NCI-H2196 (cell line): ENCODE data around the gene SRCIN1.
A peak's percentile ranks its signal among the peaks of the same experiment; 100 is the strongest.

Experiments used
- DNase-seq: peaks from one replicate; lab custom pipeline; 2025; ENCODE audit not compliant: unreplicated experiment; lab: John Stamatoyannopoulos, UW

SRCIN1 gene

DNA sequence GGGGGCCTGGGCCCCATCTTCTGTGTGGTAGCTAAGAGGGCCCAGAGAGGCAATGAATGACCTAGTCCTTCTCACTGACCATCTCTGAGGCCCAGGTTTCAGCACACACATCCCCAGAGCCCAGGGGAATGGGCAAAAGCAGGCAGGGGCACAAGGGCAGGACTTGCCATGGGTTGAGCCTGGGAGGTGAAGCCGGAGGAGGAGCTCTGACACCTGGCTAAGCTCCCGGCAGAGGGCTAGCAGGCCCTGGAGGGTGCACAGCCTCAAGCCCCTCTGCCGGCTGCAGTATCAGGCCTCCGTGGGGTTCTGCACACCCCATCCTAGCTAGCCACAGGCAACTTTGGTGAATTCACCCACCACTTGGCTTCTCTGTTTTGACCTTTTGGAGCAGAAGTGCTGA lies 5.3 kb downstream of the SRCIN1 start:
- no peak for DNase-seq

DNA sequence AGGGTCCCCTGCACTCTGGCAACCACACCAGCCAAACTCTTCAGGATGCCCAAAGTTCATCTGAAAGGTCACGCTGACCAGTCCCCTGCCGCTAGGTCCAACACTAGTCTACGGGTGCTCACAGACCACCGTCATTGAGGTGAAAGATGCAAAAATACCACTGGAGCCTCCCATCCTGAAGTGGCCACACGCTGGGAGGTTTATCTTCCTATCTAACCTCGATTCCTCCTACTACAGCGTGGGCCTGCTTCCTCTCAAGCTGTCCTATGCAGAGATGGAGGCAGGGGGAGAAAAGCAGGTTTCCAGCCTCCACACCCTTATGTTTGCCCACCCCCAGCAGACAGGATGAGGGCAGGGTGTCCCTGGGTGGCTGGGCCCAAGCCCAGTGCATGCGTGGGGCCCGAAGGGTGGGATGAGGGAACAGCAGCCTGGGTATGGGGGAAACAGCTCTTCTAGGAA lies 6.3 kb downstream of the SRCIN1 start:
- no peak for DNase-seq

DNA sequence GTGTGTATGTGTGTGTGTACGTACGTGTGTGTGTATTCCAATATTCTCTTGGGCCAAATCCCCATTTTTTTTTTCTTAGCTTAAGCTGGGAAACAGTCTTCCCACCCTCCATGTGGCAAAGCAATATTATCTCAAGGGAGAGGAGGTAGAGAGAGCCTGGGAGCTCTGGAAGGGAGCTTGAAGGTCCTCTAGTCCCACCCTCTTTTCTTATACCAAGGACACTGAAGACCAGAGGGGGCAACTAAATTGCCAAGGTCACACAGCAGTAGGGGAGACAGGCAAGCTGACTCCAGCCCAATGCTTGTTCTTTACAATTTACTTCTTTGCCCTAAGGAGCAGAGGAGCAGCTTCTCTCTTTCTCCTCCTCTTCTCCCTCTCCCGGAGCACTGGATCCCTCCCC lies 6.8 kb downstream of the SRCIN1 start:
- no peak for DNase-seq

DNA sequence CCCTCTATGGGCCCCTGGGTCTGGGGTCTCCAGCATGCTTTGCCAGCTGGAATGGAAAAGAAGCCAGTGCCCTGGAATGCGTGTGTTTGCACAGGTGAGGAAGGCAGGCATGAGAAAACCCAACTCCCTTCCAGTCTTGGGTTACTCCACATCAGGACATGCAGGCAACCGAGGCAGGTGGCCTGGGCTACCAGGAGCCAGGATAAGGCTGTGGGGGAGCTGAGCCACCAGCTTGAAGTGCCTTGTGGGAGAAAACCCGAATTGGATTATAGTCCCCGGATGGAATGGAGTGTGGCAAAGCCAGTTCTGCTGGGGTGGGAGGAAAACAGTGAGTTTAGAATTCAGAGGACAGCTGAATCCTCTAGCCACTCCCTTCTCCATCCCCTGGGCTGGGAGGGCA lies 7.2 kb downstream of the SRCIN1 start:
- peak; percentile 81 for DNase-seq

DNA sequence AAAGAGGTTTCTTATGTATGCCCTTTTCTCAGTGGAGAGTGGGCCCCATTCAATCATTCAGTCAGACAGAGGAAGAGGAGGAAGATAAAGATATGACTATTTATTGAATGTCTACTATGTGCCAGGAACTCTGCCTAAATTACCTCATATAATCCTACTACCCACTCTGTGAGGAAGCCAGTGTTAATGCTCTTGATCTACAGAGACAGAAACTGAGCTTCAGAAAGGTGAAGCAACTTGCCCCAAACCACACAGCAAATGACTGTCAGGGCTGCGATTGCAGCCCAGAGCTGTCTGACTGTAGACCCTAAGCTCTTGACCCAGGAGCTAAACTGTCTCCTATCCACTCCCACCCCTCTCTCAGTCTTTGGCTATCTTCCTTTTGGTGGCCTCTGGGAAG lies 8.4 kb downstream of the SRCIN1 start:
- no peak for DNase-seq

DNA sequence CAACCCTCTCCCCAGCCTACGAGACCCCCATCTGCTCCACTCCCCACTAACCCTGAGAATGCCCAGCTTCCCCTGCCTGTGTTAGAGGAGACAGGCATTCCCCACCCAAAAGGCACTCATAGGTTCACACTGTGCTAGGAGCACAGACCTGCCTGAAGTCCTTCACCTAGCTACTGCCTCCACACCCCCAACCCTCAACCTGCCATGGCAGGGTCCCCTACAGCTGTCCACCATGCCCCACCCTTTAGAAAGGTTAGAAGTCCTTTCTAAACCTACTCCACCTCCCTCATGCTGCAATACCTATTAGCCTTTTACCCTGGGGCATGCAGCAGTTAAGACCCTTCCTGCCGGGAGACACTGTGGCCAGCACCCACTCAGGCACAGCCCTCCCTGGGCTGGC lies 9.1 kb downstream of the SRCIN1 start:
- no peak for DNase-seq

DNA sequence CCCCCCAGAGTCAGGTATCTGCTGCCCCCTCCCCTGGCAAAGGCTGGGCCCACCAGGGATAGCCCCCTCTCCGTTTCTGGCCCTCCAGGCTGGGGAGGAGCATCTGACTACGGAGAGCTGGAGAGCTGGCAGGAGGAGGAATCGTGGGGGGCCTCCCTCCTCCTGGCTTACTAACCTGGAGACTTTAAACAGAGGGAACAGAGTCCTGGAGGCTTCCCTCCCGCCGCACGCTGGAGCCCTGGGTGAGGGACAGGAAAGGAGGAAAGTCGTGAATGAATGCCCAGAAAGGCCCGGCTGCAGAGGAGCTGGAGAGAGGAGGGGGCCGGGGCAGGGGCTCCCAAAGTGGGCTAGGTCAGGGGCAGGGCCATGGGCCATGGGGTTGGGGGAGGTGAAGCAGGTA lies 9.9 kb downstream of the SRCIN1 start:
- DNase-seq: no peak

DNA sequence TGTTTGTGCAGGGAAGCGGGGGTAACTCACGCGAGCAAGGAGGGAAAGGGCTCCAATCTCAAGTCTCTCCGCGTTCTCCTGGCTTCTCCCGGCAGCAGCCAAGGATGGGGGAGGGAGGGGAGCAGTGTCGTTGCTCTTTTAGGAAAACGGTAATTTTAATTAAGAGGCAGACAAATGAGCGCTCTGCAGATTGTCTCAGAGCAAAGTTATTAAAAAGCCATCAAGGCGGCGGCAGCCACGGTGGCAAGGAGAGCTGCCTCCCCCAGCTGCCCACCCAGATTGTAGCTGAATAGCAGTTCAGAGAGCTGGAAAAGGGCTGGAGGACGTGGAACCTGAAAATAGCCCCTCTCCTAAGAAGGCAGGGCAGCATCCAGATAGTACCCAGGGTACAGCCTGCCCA lies 11.6 kb downstream of the SRCIN1 start:
- DNase-seq: no peak

DNA sequence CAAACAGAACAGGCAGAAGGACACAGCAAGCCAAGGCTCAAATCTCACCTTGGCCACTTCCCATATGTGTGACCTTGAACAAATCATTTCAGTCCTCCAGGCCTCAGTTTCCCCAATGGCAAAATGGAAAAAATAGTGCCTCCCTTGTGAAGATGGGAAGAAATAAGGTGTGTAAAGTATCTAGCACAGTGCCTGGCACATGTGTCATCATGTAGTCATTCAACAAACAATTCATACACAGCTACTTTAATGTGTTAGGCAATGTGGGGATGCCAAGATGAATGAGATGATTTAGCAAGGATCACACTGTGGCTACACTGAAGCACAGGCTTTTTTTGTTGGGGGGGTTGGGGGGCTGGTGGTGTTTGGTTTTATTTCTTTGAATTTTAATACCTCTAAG lies 13.3 kb downstream of the SRCIN1 start:
- no peak for DNase-seq

DNA sequence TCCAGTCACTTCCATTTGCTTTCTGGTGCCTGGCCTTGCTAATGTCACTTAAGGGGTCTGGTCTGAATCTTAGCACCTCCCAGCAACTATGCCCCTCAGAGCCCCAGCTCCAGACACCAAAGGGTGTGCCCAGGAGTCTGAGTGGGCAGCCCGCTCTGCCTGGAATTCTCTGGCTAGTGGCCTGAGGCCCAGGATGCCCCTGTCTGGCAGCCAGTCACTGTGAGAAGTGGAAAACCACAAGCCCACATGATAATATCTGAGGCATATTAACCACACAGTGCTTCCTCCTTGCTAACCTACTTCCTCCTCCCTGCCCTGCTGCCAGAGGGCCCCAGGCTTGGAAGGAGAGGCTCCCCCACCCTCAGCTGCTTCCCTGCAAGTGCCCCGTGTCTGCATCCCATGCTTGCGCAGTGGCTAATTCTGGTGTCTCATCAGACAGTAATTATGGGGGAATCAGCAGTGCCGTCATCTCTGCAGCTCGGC lies 14.0 kb downstream of the SRCIN1 start:
- no peak for DNase-seq

DNA sequence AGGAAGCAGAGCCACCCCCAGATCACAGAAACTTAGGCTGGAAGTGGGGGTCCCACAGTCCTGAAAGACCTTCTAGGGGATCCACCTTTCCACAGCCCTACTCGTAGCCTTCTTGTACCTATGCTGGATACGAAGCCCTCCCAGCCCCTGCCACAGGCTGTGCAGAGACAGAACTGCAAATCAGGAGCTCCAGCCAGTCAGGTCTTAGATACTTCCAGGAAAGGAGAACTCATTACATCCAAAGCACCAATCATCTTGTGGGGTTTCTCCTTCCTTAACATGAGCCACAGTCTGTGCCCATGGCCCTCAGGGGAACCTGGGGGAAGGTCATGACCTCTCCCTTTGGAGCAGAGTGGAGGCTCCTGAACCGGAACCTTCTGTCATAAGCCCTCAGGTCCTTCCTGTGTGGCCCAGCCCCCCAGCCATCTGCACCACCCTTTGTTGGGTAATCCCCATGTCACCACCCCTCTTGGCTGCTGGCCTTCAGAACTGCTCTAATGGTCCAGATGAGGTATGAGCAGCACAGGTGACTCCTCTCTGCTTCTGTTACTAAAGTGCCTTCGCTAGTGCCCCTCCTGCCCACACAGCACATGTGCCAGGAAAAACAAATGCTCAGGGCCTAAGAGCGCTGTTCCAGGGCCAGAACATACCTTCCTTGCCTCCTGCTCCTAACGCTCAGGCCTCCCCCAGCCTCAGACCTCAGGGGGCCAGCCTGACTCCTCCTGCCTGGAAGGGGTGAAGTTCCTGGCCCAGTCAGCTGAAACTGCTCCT lies 14.6 kb downstream of the SRCIN1 start:
- DNase-seq: peak; percentile 57

DNA sequence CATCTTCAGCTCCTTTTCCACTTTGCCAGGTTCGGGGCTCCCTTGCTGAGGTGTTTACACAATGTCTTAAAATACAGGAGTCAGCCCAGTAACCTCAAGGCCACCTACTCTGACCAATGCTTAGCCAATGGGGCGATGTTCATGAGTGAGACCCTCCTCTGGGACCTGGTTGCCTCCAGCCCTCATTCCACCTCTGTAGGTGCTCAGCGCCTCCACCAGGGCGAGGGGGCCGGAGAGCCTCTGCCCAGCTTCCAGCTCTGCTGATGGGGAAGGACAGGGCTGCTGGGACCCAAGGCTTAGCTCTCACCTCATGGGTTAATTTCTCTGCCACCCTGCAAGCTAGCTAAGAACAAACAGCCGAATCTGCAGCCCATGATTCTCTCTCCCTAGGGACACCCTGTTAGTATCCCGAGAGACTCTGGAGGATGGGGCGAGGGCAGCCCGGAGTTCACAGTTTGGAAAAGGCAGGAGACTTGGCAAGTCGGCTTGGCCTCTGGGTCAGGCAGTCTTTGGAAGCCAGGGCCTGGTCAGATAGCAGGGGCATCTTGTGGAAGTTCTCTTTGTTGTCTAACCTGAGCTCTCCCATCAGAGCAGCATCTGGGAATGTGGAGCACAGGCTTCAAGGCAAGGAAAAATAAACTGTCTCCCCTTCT lies 16.2 kb downstream of the SRCIN1 start:
- DNase-seq: no peak

DNA sequence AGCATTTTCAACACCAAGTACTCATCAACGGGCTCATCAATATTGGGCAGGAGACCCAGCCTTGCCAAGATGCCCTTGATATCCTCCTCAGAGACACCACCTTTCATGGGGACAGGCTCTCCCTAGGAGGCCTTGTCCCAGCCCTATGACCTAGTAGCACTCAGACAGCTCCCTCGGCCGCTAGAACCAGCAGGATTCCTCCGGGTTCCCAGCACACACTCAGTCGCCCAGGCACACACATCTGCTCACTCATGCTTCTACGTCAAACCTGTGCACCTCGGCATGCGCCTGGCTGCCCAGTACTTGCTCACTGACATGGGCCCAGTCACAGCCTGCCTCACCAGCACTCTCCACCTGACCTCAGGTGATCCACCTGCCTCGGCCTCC lies 17.0 kb downstream of the SRCIN1 start:
- DNase-seq: no peak

DNA sequence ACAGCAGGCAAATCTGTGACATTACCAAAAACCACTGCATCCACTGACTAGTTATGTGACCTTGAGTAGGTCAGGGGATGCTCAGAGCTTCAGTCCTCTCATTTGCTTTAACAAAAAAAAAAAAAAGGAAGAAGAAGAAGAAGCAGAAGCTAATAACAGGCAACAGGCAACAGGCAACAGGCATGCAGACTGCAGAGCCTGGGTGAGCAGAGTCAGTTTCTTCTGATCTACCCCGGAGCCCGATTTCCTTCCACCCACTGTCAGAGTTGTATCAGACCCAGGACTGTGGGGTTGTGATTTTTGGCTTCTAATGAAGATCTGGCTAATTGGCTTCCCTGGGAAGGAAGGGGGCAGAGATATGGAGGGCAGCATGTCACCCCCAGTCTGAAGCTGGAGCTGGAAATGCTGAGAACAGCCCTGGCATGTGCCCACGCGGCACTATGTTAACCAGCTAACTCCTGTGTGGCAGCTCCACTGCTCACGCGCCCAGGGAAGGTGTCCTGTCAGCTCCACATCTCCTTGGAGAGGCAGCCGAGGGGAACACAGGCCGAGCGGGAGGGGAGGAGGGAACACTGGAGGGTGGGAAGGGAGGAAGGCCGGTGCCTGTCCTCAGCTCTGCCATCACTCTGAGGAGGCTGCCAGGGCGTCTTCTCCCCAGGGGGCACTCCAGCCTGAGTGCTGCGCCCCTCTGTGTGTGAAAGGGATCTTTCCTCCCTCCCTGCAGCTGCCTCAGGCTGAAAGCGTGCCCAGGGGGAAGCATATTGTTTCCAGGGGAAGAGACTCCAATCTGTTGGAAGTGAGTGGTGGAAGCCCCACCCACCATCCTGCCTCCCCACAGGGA lies 17.6 kb downstream of the SRCIN1 start:
- DNase-seq: no peak

DNA sequence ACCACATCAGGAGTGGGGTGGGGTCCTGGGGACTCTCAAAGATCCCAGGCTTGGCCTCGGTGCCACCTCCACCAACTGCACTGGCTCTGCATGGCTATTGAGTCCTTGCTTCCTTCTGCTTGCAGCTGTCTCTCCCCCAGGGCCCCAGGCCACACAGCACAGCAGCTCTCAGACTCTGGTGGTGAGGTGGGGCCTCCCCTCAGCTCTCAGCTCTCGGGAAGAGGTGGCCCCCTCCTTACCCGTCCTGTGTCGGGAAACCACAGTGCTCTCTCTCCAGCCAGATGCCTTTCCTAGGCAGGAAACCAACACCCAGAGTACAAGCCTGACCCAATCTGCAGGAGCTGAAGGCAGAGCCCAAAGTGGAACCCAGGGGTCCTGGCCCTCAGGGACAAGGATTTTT lies 18.5 kb downstream of the SRCIN1 start:
- no peak for DNase-seq

DNA sequence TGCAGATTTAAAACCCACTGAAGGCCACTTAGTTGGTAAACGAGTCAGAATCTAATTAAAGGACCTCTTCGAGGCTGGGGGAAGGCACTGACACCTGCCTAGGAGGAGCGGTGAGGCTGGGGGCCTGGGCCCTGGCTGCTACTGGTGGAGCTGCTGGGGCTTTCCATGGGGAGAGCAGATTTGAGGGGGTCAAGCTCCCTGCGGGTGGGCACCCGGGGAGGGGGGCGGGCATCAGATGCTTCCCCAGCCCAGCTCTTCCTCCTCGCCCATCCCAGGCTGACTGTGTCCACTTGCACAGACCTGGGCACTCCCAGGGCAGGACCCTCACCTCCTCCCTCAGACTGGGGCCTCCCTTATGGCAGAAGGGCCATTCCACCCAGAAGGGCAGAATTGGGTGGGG lies 19.0 kb downstream of the SRCIN1 start:
- DNase-seq: no peak

DNA sequence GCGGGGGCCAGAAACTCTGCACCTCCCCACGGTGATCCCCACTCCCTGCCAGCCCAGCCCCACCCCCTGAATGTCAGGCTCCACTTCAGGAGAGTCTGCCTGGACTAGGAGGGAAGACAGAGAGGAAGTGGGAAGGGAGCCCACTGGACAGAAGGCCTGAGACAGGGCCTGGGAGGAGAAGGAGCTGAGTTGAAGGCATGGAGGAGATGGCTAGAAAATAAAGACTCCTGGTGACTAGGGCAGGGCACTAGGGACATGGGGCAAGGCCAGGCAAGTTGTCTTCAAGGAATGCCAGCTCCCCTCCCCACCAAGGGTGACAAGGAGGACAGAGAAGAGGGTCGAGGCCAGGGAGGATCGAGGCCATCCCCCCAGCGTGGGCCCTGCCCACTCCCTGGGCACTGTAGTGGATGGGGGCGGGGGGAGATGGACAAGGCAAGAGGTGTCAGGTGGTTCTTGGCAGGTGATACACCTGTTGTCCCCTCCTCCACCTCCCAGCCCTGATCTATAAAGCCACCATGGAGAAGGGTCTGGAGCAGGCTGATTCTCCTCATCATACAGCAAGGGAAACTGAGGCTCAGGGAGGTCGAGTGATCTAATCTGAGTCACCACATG lies 19.7 kb downstream of the SRCIN1 start:
- DNase-seq: no peak

DNA sequence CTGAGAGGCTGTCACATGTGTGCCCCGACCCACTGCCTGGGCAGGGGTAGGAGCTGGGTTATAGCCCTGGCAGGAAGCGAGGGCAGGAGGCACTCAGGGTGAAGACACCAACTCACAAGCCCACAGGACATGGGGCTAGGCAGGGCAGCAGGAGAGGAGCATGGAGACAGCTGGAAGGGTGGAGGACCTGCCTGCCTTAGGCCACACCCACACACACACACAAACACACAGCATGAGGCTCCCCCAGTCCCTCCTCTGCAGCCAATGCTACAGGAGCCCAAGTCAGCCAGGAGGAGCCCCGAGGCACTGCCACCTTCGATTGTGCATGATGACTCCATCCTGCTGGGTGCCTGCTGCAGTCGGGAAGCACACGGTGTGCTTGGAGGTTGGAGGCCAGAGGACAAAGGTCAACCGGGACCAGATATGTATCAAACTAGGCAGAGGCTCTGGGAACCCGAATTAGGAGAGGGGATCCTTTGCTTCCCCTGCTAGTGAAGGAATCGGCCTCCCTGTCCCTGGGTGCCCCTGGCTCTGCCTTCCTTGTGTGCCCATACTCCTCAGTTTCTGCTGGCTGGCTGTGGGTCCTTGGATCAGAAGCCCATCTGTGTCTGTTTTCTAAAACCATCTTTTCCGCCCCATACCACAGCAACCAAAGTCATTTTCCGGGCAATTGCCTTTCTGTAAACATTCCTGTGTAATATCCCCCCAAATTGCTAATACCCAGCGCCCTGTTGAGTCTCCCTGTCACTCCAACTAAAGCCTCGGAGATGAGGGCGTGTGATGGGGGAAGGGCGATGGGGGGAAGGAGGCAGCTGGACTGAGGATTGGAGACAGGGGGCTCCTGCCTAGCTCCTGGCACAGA lies 20.5 kb downstream of the SRCIN1 start:
- peak; percentile 6 for DNase-seq

DNA sequence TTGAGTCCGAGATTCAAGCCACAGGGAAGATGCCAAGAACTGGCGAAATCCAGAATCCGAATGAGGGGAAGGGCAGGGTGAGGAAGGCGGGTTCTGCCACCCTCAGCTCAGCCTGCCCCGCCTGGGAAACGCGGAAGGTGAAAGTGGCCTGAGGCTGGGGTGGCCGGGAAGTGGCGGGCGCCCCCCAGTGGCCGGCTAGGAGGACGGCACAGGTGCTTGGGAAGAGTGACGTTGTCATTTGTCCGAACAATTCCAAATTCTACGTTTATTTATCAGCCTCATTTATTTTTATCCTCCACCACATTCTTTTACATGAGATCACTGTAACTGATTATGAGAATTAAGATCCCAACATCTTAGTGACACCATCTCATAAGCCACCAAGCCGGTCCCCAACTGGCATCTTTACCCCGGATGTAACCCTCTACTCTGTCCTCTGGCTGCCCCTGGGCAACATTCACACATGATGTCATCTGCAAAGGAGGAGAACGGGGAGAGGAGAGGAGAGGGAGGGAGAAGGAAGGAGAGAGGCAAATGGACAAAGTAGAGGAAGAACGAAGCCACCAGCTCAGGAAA lies 21.3 kb downstream of the SRCIN1 start:
- DNase-seq: peak; percentile 55

DNA sequence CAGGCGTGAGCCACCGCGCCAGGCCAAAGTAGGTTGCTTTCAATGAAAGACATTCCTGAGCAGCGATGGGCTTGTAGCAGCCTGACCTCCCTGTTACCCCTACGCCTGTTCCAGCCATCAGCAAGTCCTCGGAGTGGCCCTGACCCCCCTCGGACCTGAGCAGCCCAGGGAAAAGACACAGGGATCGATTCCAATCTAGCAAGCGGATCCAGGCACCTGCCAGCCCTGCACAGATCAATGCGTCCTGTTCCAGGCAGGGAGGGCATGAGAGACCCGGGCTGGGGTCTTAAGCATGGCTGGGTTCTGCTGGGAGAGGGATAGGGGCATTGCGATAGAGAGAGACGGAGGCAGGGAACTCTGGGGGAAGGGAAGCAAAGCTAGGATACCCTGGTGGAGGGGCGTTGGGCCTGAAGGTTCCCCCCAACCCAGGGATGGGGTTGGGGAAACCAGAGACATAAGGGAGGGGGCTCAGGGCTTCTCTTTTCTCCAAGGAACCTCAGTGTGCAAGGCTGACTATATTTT lies 21.9 kb downstream of the SRCIN1 start:
- no peak for DNase-seq
